Muscle of leg (tissue), 16 donors: ENCODE measurements around the gene GGACT. TPM values are rescaled to one million over a fixed set of nuclear protein-coding genes. Genes with fewer than 3 reads are reported as not detected.

Experiments used
- DNase-seq: peaks from one replicate; pipeline ENCODE4 v3.0.0; 2013
- H3K27ac ChIP-seq: one replicate; pipeline ENCODE4 v1.5.1; 2013; ENCODE audit warnings: mild to moderate bottlenecking, low read length, control low read depth
- H3K27me3 ChIP-seq: one replicate; pipeline ENCODE4 v1.6.1; 2013; ENCODE audit warnings: low read length; ENCODE audit not compliant: control insufficient read depth, insufficient read depth
- H3K36me3 ChIP-seq: one replicate; pipeline ENCODE4 v1.6.1; 2013; ENCODE audit warnings: low read length; ENCODE audit not compliant: control insufficient read depth, insufficient read depth
- H3K4me1 ChIP-seq: one replicate; pipeline ENCODE4 v1.6.1; 2013; ENCODE audit warnings: low read length; ENCODE audit not compliant: control insufficient read depth, insufficient read depth
- H3K4me3 ChIP-seq: one replicate; pipeline ENCODE4 v1.5.1; 2013; ENCODE audit warnings: low read length, control low read depth
- H3K9me3 ChIP-seq: replicated peaks from 2 replicates; pipeline ENCODE4 v1.6.1; 2013; ENCODE audit warnings: low read depth, low read length; ENCODE audit not compliant: control insufficient read depth
- WGBS: methylation state at CpG from one replicate; pipeline ENCODE4 v1.1.5; 2013; ENCODE audit warnings: missing lambda C conversion rate; ENCODE audit not compliant: insufficient coverage; 5-methylcytosine and 5-hydroxymethylcytosine counted together
- long read RNA-seq, 11 donors: transcript quantifications; one replicate each; lab custom pipeline, GENCODE V29; 2026
- polyA plus RNA-seq, 8 donors: library from polyadenylated mRNA; unstranded; fragments of 120-200 nt; gene quantifications; one replicate each; pipeline versions ENCODE4 v1.2.1 to v1.2.3, GENCODE V29; 2013; ENCODE audit warnings: inconsistent platforms in 1 of 8, low replicate concordance in 1 of 8; ENCODE audit not compliant: insufficient read length in 8 of 8, insufficient read depth in 1 of 8
- total RNA-seq: library from RNA; stranded (reverse); fragments of 120-200 nt; gene quantifications from one replicate; pipeline ENCODE4 v1.2.4, GENCODE V29; 2013

The GGACT gene
- 3.9 TPM for total RNA-seq
- 1 to 10 TPM; 2.2 to 4.6 (median 2.5) TPM for polyA plus RNA-seq
- long read RNA-seq, donor 1: 0 reads
- long read RNA-seq, donor 2, partial matches to known transcripts: 0 of 1 reads
- long read RNA-seq, donor 2, other reads (novel, unspliced or antisense): 0 of 1 reads
- long read RNA-seq, donor 3, partial matches to known transcripts: 0 of 2 reads
- long read RNA-seq, donor 3, other reads (novel, unspliced or antisense): 0 of 2 reads
- long read RNA-seq, donor 4, partial matches to known transcripts: 0 of 6 reads
- long read RNA-seq, donor 4, other reads (novel, unspliced or antisense): 5 of 6 reads
- long read RNA-seq, donor 5, partial matches to known transcripts: 0 of 1 reads
- long read RNA-seq, donor 5, other reads (novel, unspliced or antisense): 0 of 1 reads
- long read RNA-seq, donor 6, partial matches to known transcripts: 0 of 5 reads
- long read RNA-seq, donor 6, other reads (novel, unspliced or antisense): 5 of 5 reads
- long read RNA-seq, donor 7: 0 reads
- long read RNA-seq, donor 8: 0 reads
- long read RNA-seq, donor 9: 0 reads
- long read RNA-seq, donor 10: 0 reads
- long read RNA-seq, donor 11: 0 reads

GRCh38 chr13:100588331-100589177, at the start of gene GGACT:
Gene GGACT, minus strand, starts transcription at chr13:100588789. Its CDS starts 56,198 bp downstream, at chr13:100532591.
- peak within 1 kb of the TSS; percentile 50 for H3K4me3 ChIP-seq
- peak; percentile 71 for DNase-seq
- H3K27me3 ChIP-seq: peaks cover 4% of the 10 kb centered on the region
- no peak within 1 kb of the TSS for H3K27ac ChIP-seq
- H3K36me3 ChIP-seq: no peaks in the 10 kb centered on the region
- no peaks in the 10 kb centered on the region for H3K9me3 ChIP-seq
- H3K4me1 ChIP-seq: peaks cover 4% of the 10 kb centered on the region
- 8% methylated on average over 82 of the region's 82 CpGs for WGBS

- H3K9me3 ChIP-seq: no peaks in the 10 kb centered on the region
- no peak overlapping the region for H3K4me3 ChIP-seq
- no peak overlapping the region for H3K27ac ChIP-seq
- no peaks in the 10 kb centered on the region for H3K27me3 ChIP-seq
- H3K36me3 ChIP-seq: peaks cover 56% of the 10 kb centered on the region
- 57% methylated on average over 2 of the region's 5 CpGs for WGBS
- no peak for DNase-seq
- H3K4me1 ChIP-seq: no peaks in the 10 kb centered on the region
Measured at GRCh38 chr13:100637796-100638195, 49.2 kb upstream of the GGACT start.

DNA sequence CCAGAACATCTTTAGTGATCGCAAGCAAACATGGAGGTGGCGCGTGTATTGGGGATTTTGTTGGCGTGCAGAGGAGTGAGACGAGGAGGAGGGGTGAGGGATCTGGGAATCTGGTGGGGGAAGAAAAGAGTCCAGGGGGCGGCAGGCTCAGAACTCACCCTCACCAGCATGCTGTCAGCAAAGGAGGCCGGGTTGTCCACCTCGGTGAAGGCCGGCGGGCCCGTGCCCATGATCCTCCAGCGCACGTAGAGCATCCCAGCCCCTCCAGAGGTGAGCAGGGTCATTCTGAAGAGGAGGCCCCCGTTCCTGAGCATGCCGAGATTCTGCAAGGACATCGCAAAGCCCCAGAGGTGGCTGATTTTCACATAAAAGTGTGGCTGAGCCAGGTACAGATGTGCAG, 48.8 kb upstream of the GGACT start:
- Histone ChIP-seq H3K27me3 (no peaks in the 10 kb centered on the region), H3K4me3 (no peak overlapping the region), H3K27ac (no peak overlapping the region), H3K9me3 (no peaks in the 10 kb centered on the region), H3K36me3 (peaks cover 52% of the 10 kb centered on the region), H3K4me1 (no peaks in the 10 kb centered on the region)
- 85% methylated on average over 9 of the region's 16 CpGs for WGBS
- no peak for DNase-seq

DNA sequence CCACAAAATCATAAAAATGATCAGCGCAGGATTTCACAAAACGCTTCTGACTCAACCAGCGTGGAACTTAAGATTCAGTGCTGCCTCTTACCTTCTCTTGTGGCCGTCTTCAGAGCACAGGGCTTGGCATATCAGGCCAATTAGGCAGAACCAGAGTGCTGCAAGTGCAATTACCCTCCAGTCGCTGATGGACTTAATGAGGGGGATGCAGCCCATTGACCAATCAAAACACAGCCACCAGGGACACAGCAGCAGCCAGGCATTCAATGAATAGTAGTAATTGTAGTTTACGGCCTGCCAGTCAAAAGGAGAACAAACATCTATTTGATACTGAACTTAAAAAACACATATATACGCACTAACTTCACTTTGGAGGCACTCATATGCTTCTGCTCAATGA, 47.9 kb upstream of the GGACT start:
- H3K36me3 ChIP-seq: peaks cover 45% of the 10 kb centered on the region
- no peak overlapping the region for H3K4me3 ChIP-seq
- no peak overlapping the region for H3K27ac ChIP-seq
- no peaks in the 10 kb centered on the region for H3K27me3 ChIP-seq
- no peak for DNase-seq
- no peaks in the 10 kb centered on the region for H3K9me3 ChIP-seq
- H3K4me1 ChIP-seq: no peaks in the 10 kb centered on the region
- 81% methylated on average over 4 of the region's 7 CpGs for WGBS

DNA sequence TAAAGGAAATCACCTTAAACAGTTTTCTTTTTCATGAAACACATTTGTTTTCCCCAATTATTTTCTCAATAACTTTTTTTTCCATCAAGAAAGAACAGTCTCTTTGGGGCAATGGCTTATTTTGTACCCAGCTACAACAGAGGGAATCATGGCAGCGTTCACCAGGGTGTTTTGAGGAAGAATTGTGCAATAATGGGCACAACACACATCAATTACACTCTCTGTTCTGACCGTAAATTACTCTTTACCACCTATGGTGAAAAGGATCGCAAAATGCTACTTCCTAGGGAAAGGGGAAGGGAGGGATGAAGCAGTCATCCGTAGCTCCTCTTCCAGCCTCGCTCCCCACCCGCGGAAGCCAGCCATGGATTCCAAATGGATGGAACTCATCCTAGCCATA, 47.4 kb upstream of the GGACT start:
- DNase-seq: no peak
- peaks cover 41% of the 10 kb centered on the region for H3K36me3 ChIP-seq

GRCh38 chr13:100634696-100635095, 46.1 kb upstream of the GGACT start:
- H3K36me3 ChIP-seq: peaks cover 39% of the 10 kb centered on the region
- no peaks in the 10 kb centered on the region for H3K9me3 ChIP-seq
- no peak overlapping the region for H3K4me3 ChIP-seq
- H3K4me1 ChIP-seq: no peaks in the 10 kb centered on the region
- no peaks in the 10 kb centered on the region for H3K27me3 ChIP-seq
- H3K27ac ChIP-seq: no peak overlapping the region
- whole genome bisulfite sequencing: 94% methylated on average over 11 of the region's 12 CpGs
- DNase-seq: no peak

More for the DNA sequence above, 47.4 kb upstream of the GGACT start:
- no peaks in the 10 kb centered on the region for H3K9me3 ChIP-seq
- H3K27ac ChIP-seq: no peak overlapping the region
- no peaks in the 10 kb centered on the region for H3K27me3 ChIP-seq
- no peaks in the 10 kb centered on the region for H3K4me1 ChIP-seq
- 53% methylated on average over 3 of the region's 7 CpGs for WGBS
- H3K4me3 ChIP-seq: no peak overlapping the region

DNA sequence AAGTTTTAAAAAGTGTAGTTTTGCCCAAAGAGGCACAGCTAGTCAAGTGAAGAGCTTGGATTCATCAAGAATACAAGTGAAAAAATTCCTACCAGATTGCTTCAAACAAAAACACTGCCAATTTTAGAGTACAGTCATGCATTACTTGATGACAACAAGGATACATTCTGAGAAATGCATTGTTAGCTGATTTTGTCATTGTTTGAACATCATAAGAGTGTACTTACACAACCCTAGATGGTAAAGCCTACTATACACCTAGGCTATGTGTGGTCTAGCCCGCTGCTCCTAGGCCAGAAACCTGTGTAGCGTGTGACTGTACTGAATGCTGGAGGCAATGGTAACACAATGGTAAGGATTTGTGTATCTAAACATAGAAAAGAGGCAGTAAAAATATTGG, 44.9 kb upstream of the GGACT start:
- H3K9me3 ChIP-seq: no peaks in the 10 kb centered on the region
- H3K4me1 ChIP-seq: no peaks in the 10 kb centered on the region
- no peaks in the 10 kb centered on the region for H3K27me3 ChIP-seq
- WGBS: 100% methylated on average over 1 of the region's 2 CpGs
- no peak overlapping the region for H3K4me3 ChIP-seq
- H3K27ac ChIP-seq: no peak overlapping the region
- H3K36me3 ChIP-seq: peaks cover 35% of the 10 kb centered on the region
- no peak for DNase-seq

- peaks cover 28% of the 10 kb centered on the region for H3K36me3 ChIP-seq
Measured at GRCh38 chr13:100630555-100630954, 42.0 kb upstream of the GGACT start.

DNA sequence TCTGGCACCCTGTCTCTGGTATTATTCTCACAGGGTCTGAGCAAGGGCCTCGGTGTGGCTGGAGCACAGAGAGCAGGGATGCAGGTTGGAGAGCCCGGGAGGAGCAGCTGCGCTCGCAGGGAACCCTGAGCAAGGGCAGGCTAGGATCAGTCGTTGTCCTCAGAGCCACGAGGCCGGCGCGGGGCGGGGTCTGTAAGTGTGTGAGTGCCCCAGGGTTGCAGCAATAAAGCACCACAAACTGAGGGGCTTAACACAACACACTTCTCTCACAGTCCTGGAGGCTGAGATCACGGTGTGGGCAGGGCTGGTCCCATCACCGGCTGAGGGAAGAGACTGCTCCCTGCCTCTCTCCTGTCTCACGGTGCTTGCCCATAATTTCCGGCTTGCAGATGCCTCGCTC, 38.5 kb upstream of the GGACT start:
- WGBS: 73% methylated on average over 10 of the region's 15 CpGs
- no peaks in the 10 kb centered on the region for H3K27me3 ChIP-seq
- DNase-seq: no peak
- no peaks in the 10 kb centered on the region for H3K9me3 ChIP-seq
- no peak overlapping the region for H3K4me3 ChIP-seq
- no peaks in the 10 kb centered on the region for H3K4me1 ChIP-seq
- H3K36me3 ChIP-seq: peaks cover 16% of the 10 kb centered on the region
- H3K27ac ChIP-seq: no peak overlapping the region

More at GRCh38 chr13:100630555-100630954, 42.0 kb upstream of the GGACT start:
- no peak overlapping the region for H3K4me3 ChIP-seq
- H3K9me3 ChIP-seq: no peaks in the 10 kb centered on the region
- no peak overlapping the region for H3K27ac ChIP-seq
- no peaks in the 10 kb centered on the region for H3K4me1 ChIP-seq
- peak; percentile 20 for DNase-seq
- WGBS: 54% methylated on average over 7 of the region's 8 CpGs
- no peaks in the 10 kb centered on the region for H3K27me3 ChIP-seq

GRCh38 chr13:100625447-100625846, 36.9 kb upstream of the GGACT start:
- WGBS: no CpG with 5 or more reads among the region's 9 CpGs
- peaks cover 22% of the 10 kb centered on the region for H3K36me3 ChIP-seq

More at GRCh38 chr13:100625447-100625846, 36.9 kb upstream of the GGACT start:
- Histone ChIP-seq H3K27ac (no peak overlapping the region), H3K4me1 (no peaks in the 10 kb centered on the region), H3K4me3 (no peak overlapping the region), H3K27me3 (no peaks in the 10 kb centered on the region), H3K9me3 (no peaks in the 10 kb centered on the region)
- DNase-seq: no peak
